Placental pericyte (primary cell): ENCODE data around the gene LRRC1. TPM values are rescaled to one million over a fixed set of nuclear protein-coding genes. Genes with fewer than 3 reads are reported as not detected.

Experiments
- total RNA-seq: library from RNA; depleted of rRNA; stranded (reverse); fragments of >200 nt; gene quantifications from 2 replicates; pipeline ENCODE4 v1.2.3, GENCODE V29; 2012

LRRC1 gene
- total RNA-seq, result 9.2 and 16.9 TPM in 2 replicates

DNA sequence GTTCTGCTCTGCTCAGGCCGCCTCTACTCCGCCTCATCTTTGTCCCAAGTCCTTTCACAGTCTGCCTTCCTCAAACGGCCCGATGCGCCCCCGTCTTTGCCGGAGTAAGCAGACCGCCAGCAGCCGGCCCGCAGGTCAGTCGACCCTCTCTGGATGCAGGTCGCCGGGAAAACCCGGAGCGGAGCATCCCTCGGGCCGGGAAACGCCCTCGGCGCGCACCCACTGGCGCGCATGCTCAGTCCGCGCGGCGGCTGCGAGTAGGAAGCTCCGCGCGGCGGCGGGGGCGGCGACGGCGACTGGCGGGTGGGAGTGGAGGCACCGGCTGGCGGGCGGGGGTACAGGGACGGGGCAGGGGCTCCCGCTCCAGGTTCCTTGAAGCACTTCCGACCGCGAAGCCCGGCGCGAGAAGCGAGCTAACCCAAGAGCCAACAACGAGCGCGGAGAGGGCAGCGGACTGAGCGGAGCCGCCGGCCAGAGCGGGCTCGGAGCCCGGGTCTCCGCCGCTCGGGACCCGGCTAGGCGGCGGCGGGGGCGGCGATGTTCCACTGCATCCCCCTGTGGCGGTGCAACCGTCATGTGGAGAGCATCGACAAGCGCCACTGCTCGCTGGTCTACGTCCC, at the start of gene LRRC1:
TSS of gene LRRC1 (plus strand) at position 286 of the 620 bp plus-strand sequence. CDS start at position 538, 252 bp downstream.

Other genes starting within 250 kb of the LRRC1 start
- 15.6 and 18.8 TPM in 2 replicates for gene GCLC, start 249.9 kb upstream of the LRRC1 start, total RNA-seq
- gene KLHL31, start 129.2 kb upstream of the LRRC1 start, total RNA-seq, result not detected in 2 replicates